H1 (cell line): ENCODE measurements around the gene ANKRD24. TPM values are rescaled to one million over a fixed set of nuclear protein-coding genes. Genes with fewer than 3 reads are reported as not detected.

Experiments
- CTCF ChIA-PET: fragments of 300-600 bp; sonication (Branson Sonifier 250); formaldehyde crosslinking; loops from one replicate; lab custom pipeline; 2021; ENCODE audit not compliant: partially characterized antibody; lab: Charles Lee
- POLR2A ChIA-PET: fragments of 300-600 bp; sonication (Branson Sonifier 250); formaldehyde crosslinking; loops from one replicate; lab custom pipeline; 2021; ENCODE audit warnings: inconsistent platforms; ENCODE audit not compliant: partially characterized antibody; lab: Charles Lee
- DNase-seq, 2 experiments: peaks; one replicate each; pipeline versions ENCODE4 v3.0.0 to v3.0.0-alpha.2; 2010 to 2022; ENCODE audit warnings: low spot score in 2 of 2, low read depth in 1 of 2, mixed read lengths in 1 of 2
- FAIRE-seq: peaks from 2 replicates; lab custom pipeline; 2011; peaks lifted over from hg19 to GRCh38; lab: Jason Lieb, UNC
- H2AFZ ChIP-seq: 2 replicates; pipeline ENCODE4 v1.8.1; 2012; ENCODE audit warnings: low read length, inconsistent platforms
- H2AK5ac ChIP-seq: 2 replicates; pipeline ENCODE4 v1.6.1; 2013; ENCODE audit warnings: low read depth, low read length
- H2BK120ac ChIP-seq: replicated peaks from 2 replicates; pipeline ENCODE3; 2013; ENCODE audit warnings: low read depth, low read length, inconsistent platforms
- H2BK12ac ChIP-seq: 2 replicates; pipeline ENCODE4 v1.6.1; 2013; ENCODE audit warnings: low read depth, low read length
- H2BK15ac ChIP-seq: 2 replicates; pipeline ENCODE4 v1.6.1; 2013; ENCODE audit warnings: low read length
- H2BK20ac ChIP-seq: 2 replicates; pipeline ENCODE4 v1.6.1; 2013; ENCODE audit warnings: low read length
- H2BK5ac ChIP-seq: 2 replicates; pipeline ENCODE4 v1.6.1; 2013; ENCODE audit warnings: low read depth, low read length
- H3K14ac ChIP-seq: 2 replicates; pipeline ENCODE4 v1.6.1; 2013; ENCODE audit warnings: inconsistent platforms; ENCODE audit not compliant: insufficient read length
- H3K18ac ChIP-seq: 2 replicates; pipeline ENCODE4 v1.6.1; 2013; ENCODE audit warnings: low read length; ENCODE audit errors: extremely low read depth
- H3K23ac ChIP-seq: 2 replicates; pipeline ENCODE4 v1.6.1; 2013; ENCODE audit warnings: inconsistent platforms; ENCODE audit not compliant: insufficient read length
- H3K23me2 ChIP-seq: 2 replicates; pipeline ENCODE4 v1.6.1; 2013; ENCODE audit warnings: low read depth, low read length
- H3K27ac ChIP-seq: 2 replicates; pipeline ENCODE4 v1.6.1; 2011; ENCODE audit warnings: low read depth, low read length, inconsistent platforms
- H3K27me3 ChIP-seq, 4 experiments: replicated peaks in 1 of 4; 1 replicate in 1 of 4; 2 replicates in 3 of 4; pipeline versions ENCODE4 v1.6.1 to v1.8.1; 2011 to 2013; ENCODE audit warnings: low read length in 3 of 4, mild to moderate bottlenecking in 3 of 4, inconsistent platforms in 2 of 4, mixed read lengths in 2 of 4, moderate library complexity in 1 of 4; ENCODE audit not compliant: control insufficient read depth in 3 of 4, insufficient read depth in 3 of 4; ENCODE audit errors: extremely low read depth in 1 of 4
- H3K36me3 ChIP-seq, 4 experiments: 2 replicates each; pipeline versions ENCODE4 v1.6.1 to v1.8.1; 2011 to 2013; ENCODE audit warnings: mild to moderate bottlenecking in 4 of 4, low read length in 3 of 4, moderate library complexity in 2 of 4, control low read depth in 1 of 4, inconsistent platforms in 1 of 4; ENCODE audit not compliant: insufficient read depth in 4 of 4, control insufficient read depth in 2 of 4
- H3K4ac ChIP-seq: replicated peaks from 2 replicates; pipeline ENCODE3; 2013; ENCODE audit warnings: low read length, low read depth, mixed read lengths, inconsistent platforms; ENCODE audit not compliant: insufficient read length
- H3K4me1 ChIP-seq, 4 experiments: replicated peaks in 1 of 4; 1 replicate in 1 of 4; 2 replicates in 3 of 4; pipeline versions ENCODE4 v1.6.1 to v1.8.1; 2011 to 2013; ENCODE audit warnings: low read length in 3 of 4, inconsistent platforms in 2 of 4, mixed read lengths in 1 of 4; ENCODE audit not compliant: insufficient read depth in 4 of 4, control insufficient read depth in 3 of 4
- H3K4me2 ChIP-seq, 2 experiments: 2 replicates each; pipeline versions ENCODE4 v1.6.1 to v1.8.1; 2011 to 2013; ENCODE audit warnings: low read depth in 2 of 2, low read length in 2 of 2, control low read depth in 1 of 2, inconsistent platforms in 1 of 2, mild to moderate bottlenecking in 1 of 2; ENCODE audit not compliant: insufficient read depth in 1 of 2
- H3K4me3 ChIP-seq, 4 experiments: fragments of 200-600, 300-600 bp in 1 of 4; sonication (generic), shearing (Covaris generic), sonication (Bioruptor Twin) in 1 of 4; 2 replicates each; pipeline versions ENCODE4 v1.5.1 to v1.8.1; 2011 to 2016; ENCODE audit warnings: low read length in 4 of 4, low read depth in 3 of 4, control low read depth in 2 of 4, inconsistent platforms in 2 of 4, mild to moderate bottlenecking in 2 of 4, mixed read lengths in 1 of 4, moderate library complexity in 1 of 4; ENCODE audit not compliant: insufficient read depth in 2 of 4; ENCODE audit errors: extremely low read depth in 1 of 4
- H3K56ac ChIP-seq: replicated peaks from 2 replicates; pipeline ENCODE3; 2013; ENCODE audit warnings: low read depth, mild to moderate bottlenecking, mixed read lengths, low read length, inconsistent platforms; ENCODE audit not compliant: insufficient read length
- H3K79me1 ChIP-seq: 2 replicates; pipeline ENCODE4 v1.6.1; 2013; ENCODE audit warnings: low read depth, low read length, control low read depth
- H3K79me2 ChIP-seq, 2 experiments: 2 replicates each; pipeline versions ENCODE4 v1.6.1 to v1.8.1; 2012 to 2013; ENCODE audit warnings: low read length in 2 of 2, mild to moderate bottlenecking in 2 of 2, inconsistent platforms in 1 of 2; ENCODE audit not compliant: insufficient read depth in 2 of 2, control insufficient read depth in 1 of 2
- H3K9ac ChIP-seq, 4 experiments: replicated peaks in 1 of 4; 1 replicate in 1 of 4; 2 replicates in 3 of 4; pipeline versions ENCODE4 v1.6.1 to v1.8.1; 2011 to 2013; ENCODE audit warnings: low read depth in 3 of 4, low read length in 3 of 4, control low read depth in 2 of 4, mild to moderate bottlenecking in 2 of 4, moderate library complexity in 2 of 4, inconsistent platforms in 1 of 4; ENCODE audit errors: extremely low read depth in 1 of 4
- H3K9me3 ChIP-seq, 2 experiments: 2 replicates each; pipeline versions ENCODE4 v1.6.1 to v1.8.1; 2012 to 2013; ENCODE audit warnings: mild to moderate bottlenecking in 2 of 2, moderate library complexity in 2 of 2, control low read depth in 1 of 2, inconsistent platforms in 1 of 2, low read depth in 1 of 2, low read length in 1 of 2, mixed read lengths in 1 of 2; ENCODE audit not compliant: insufficient read depth in 2 of 2
- H4K20me1 ChIP-seq, 2 experiments: replicated peaks in 1 of 2; 2 replicates each; pipeline versions ENCODE3 to v1.8.1; 2011 to 2013; ENCODE audit warnings: inconsistent platforms in 2 of 2, low read length in 2 of 2, mild to moderate bottlenecking in 1 of 2; ENCODE audit not compliant: insufficient read depth in 2 of 2, control insufficient read depth in 1 of 2
- H4K5ac ChIP-seq: 2 replicates; pipeline ENCODE4 v1.6.1; 2013; ENCODE audit warnings: low read length, low read depth, mixed read lengths, inconsistent platforms; ENCODE audit not compliant: insufficient read length
- H4K8ac ChIP-seq: 2 replicates; pipeline ENCODE4 v1.8.0; 2013; ENCODE audit warnings: mild to moderate bottlenecking, moderate library complexity, low read length, inconsistent platforms; ENCODE audit not compliant: insufficient read depth; ENCODE audit errors: extremely low read depth
- H4K91ac ChIP-seq: replicated peaks from 2 replicates; pipeline ENCODE3; 2013; ENCODE audit warnings: low read length, mixed read lengths, inconsistent platforms; ENCODE audit not compliant: insufficient read length
- HDAC6 ChIP-seq: IDR thresholded peaks from one replicate; pipeline ENCODE4 v1.7.1; 2012; ENCODE audit warnings: low read depth, mild to moderate bottlenecking, inconsistent platforms, low read length, moderate library complexity
- NANOG ChIP-seq: IDR thresholded peaks from 2 replicates; pipeline ENCODE4 v1.6.1; 2011; ENCODE audit warnings: low read length, low read depth, mild to moderate bottlenecking, inconsistent platforms; ENCODE audit not compliant: insufficient read depth, poor library complexity, severe bottlenecking
- WGBS, 2 experiments: shearing (Covaris generic) in 1 of 2; methylation state at CpG; one replicate each; pipeline versions ENCODE4 v1.1.6 to v1.1.7; 2013 to 2015; ENCODE audit warnings: low lambda C conversion rate in 2 of 2, mixed read lengths in 2 of 2, inconsistent platforms in 1 of 2, low coverage in 1 of 2, missing lambda C conversion rate in 1 of 2; ENCODE audit not compliant: insufficient replicate concordance in 2 of 2, insufficient coverage in 1 of 2, insufficient read length in 1 of 2; ENCODE audit errors: extremely low coverage in 1 of 2, missing lambda C conversion rate in 1 of 2; 5-methylcytosine and 5-hydroxymethylcytosine counted together
- polyA plus RNA-seq, 7 experiments: library from polyadenylated mRNA; depleted of rRNA in 3 of 7; stranded (reverse) in 5 of 7; unstranded in 2 of 7; fragments of >200 nt in 5 of 7; fragments of 200-250 nt in 2 of 7; gene quantifications; 1 replicate in 5 of 7; 2 replicates in 1 of 7; 4 replicates in 1 of 7; pipeline versions ENCODE4 v1.2.1 to v1.2.3, GENCODE V29; 2011 to 2013; ENCODE audit warnings: missing spikeins in 2 of 7, mixed read lengths in 2 of 7
- total RNA-seq: library from RNA; stranded (reverse); fragmentation: NEBNext Ultra II Directional; extraction: Animal tissue kit (Norgen Biotek cat#: 25700); gene quantifications from 2 replicates; pipeline ENCODE4 v1.2.1, GENCODE V29; 2021

ANKRD24 gene
- total and polyA plus RNA-seq, 2 of the 8 experiments (the other 6 are each of a cell fraction or from before 2014, with no cell fraction given), result 7.6 to 14.1 TPM

DNA sequence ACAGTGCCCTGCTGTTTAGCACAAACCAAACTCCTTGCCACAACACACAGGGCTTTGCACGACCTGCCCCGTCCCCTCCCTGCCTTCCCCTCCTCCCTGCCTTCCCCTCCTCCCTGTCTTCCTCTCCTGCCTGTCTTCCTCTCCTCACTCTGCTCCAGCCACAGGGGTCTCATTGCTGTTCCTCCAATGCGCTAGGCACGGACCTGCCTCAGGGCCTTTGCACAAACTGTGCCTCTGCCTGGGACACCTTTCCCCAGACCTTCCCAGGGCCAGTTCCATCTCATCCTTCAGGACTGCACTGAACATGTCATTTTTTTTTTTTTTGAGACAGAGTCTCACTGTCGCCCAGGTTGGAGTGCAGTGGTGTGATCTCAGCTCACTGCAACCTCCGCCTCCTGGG, 30.9 kb upstream of the ANKRD24 start:
- ChIA-PET POLR2A (no interaction called here), CTCF (interaction anchor here (1.2 to 8.5 kb wide), 3 partner anchors 11 to 191 kb away, joined by 3 to 79 read pairs (median 27); partner anchors contain the start of gene MPND)

More for the DNA sequence above, 30.9 kb upstream of the ANKRD24 start:
- H3K9ac ChIP-seq, result no peak overlapping the region
- no peaks in the 10 kb centered on the region for H3K23me2 ChIP-seq
- WGBS, 2 experiments, result 74% methylated on average over 3 of the region's 6 CpGs; no CpG with 5 or more reads in 1 of the 2 experiments
- H3K4me2 ChIP-seq, result no peak overlapping the region
- H3K4ac ChIP-seq, result no peak overlapping the region
- H4K20me1 ChIP-seq, result no peaks in the 10 kb centered on the region
- H2AFZ ChIP-seq, result no peak overlapping the region
- H3K4me3 ChIP-seq, result no peak overlapping the region
- no peak overlapping the region for H3K56ac ChIP-seq
- no peaks in the 10 kb centered on the region for H3K79me2 ChIP-seq
- no peak overlapping the region for H2BK5ac ChIP-seq
- H2BK12ac ChIP-seq, result no peak overlapping the region
- H3K4me1 ChIP-seq, result no peaks in the 10 kb centered on the region; a peak in 1 of 7 replicates
- no peak overlapping the region for H3K27ac ChIP-seq
- H4K5ac ChIP-seq, result no peak overlapping the region
- H2AK5ac ChIP-seq, result no peak overlapping the region
- no peaks in the 10 kb centered on the region; a peak in 2 of 7 replicates for H3K27me3 ChIP-seq
- DNase-seq (no peak), FAIRE-seq (no peak)
- no peak overlapping the region for H3K23ac ChIP-seq
- no peak overlapping the region for H3K18ac ChIP-seq
- no peak overlapping the region for H4K91ac ChIP-seq
- H3K9me3 ChIP-seq, result no peaks in the 10 kb centered on the region
- H3K36me3 ChIP-seq, result no peaks in the 10 kb centered on the region
- no peak overlapping the region for H2BK120ac ChIP-seq
- no peak overlapping the region for H3K14ac ChIP-seq
- H2BK20ac ChIP-seq, result no peak overlapping the region
- H4K8ac ChIP-seq, result no peak overlapping the region
- no peak overlapping the region for H2BK15ac ChIP-seq
- H3K79me1 ChIP-seq, result no peaks in the 10 kb centered on the region
- TF ChIP-seq NANOG, result no peak
- TF ChIP-seq HDAC6, result no peak
- TF ChIP-seq, all 59 proteins: peak for 0
